Gastroesophageal sphincter (tissue), 4 donors: ENCODE measurements around the gene KAZN. TPM values are rescaled to one million over a fixed set of nuclear protein-coding genes. Genes with fewer than 3 reads are reported as not detected.

ENCODE experiments used
- ATAC-seq: fragments of 150-250 bp; one replicate; pipeline ENCODE4 v1.9.1; 2016; ENCODE audit warnings: mild to moderate bottlenecking, moderate library complexity
- H3K27ac ChIP-seq, 4 donors: fragments of 200-600 bp; sonication (generic) in 3 of 4; 1 replicate in 3 of 4; 2 replicates in 1 of 4; pipeline ENCODE4 v1.5.1; 2016 to 2019
- H3K27me3 ChIP-seq: fragments of 200-600 bp; sonication (generic); one replicate; pipeline ENCODE4 v1.5.1; 2019
- H3K36me3 ChIP-seq, 2 donors: fragments of 200-600 bp; sonication (generic); one replicate each; pipeline ENCODE4 v1.5.1; 2019; ENCODE audit warnings: control low read depth in 1 of 2
- H3K4me1 ChIP-seq, 3 donors: fragments of 200-600 bp; sonication (generic); 1 replicate in 2 of 3; 2 replicates in 1 of 3; pipeline ENCODE4 v1.5.1; 2016 to 2019; ENCODE audit warnings: control low read depth in 2 of 3
- H3K4me3 ChIP-seq, 2 donors: fragments of 200-600 bp; sonication (generic); one replicate each; pipeline ENCODE4 v1.5.1; 2019; ENCODE audit warnings: mild to moderate bottlenecking in 1 of 2, moderate library complexity in 1 of 2
- H3K9me3 ChIP-seq, 3 donors: fragments of 200-600 bp; sonication (generic); one replicate each; pipeline ENCODE4 v1.5.1; 2017 to 2019; ENCODE audit warnings: control low read depth in 2 of 3
- CTCF ChIP-seq, 4 experiments: fragments of 200-600 bp in 2 of 4; fragments of 450-650 bp in 2 of 4; sonication (generic) in 1 of 4; IDR thresholded peaks; one replicate each; pipeline ENCODE4 v1.5.1; 2017 to 2019; ENCODE audit warnings: antibody characterized with exemption in 4 of 4, mild to moderate bottlenecking in 2 of 4, moderate library complexity in 2 of 4
- EP300 ChIP-seq: sonication (generic); formaldehyde crosslinking; IDR thresholded peaks from one replicate; pipeline ENCODE4 v1.6.1; 2017; ENCODE audit warnings: antibody characterized with exemption, mild to moderate bottlenecking
- POLR2A ChIP-seq, 2 donors: fragments of 450-650 bp; IDR thresholded peaks; one replicate each; pipeline ENCODE4 v1.6.1; 2017; ENCODE audit warnings: antibody characterized with exemption in 2 of 2, mild to moderate bottlenecking in 2 of 2, moderate library complexity in 1 of 2
- POLR2AphosphoS5 ChIP-seq: sonication (generic); formaldehyde crosslinking; IDR thresholded peaks from one replicate; pipeline ENCODE4 v1.6.1; 2017; ENCODE audit warnings: antibody characterized with exemption
- WGBS, 2 donors: methylation state at CpG; one replicate each; pipeline ENCODE4 v1.1.5; 2018; ENCODE audit warnings: low coverage in 1 of 2; 5-methylcytosine and 5-hydroxymethylcytosine counted together
- total RNA-seq, 4 donors: library from RNA; depleted of rRNA; stranded (reverse); fragments of >200 nt; gene quantifications; one replicate each; pipeline ENCODE4 v1.1.0, GENCODE V29; 2016

The KAZN gene
- total RNA-seq, 4 donors from 2014 or later = 6.5 to 16.6 (median 11.5) TPM

GRCh38 chr1:14599183-14599791, 802 bp downstream of the KAZN start:
- H3K27me3 ChIP-seq = peaks cover 67% of the 10 kb centered on the region
- peak; percentile 15 for ATAC-seq
- no peaks in the 10 kb centered on the region for H3K9me3 ChIP-seq
- peaks cover 0 to 36% (median 11%) of the 10 kb centered on the region in 3 donors for H3K4me1 ChIP-seq
- H3K27ac ChIP-seq = peak overlapping the region in 2 of 4 donors; percentile 19 to 43
- no peak for TF ChIP-seq POLR2A (IDR thresholded peaks at IDR 0.05)
- TF ChIP-seq EP300 = no peak
- no peak for TF ChIP-seq POLR2AphosphoS5
- TF ChIP-seq CTCF (IDR thresholded peaks at IDR 0.05) = no peak
- no peaks in the 10 kb centered on the region for H3K36me3 ChIP-seq
- WGBS, 2 donors = 0% methylated on average over 1 to 2 of the region's 43 CpGs
- H3K4me3 ChIP-seq = peak overlapping the region; percentile 16 to 56

- H3K4me3 ChIP-seq = peak overlapping the region; percentile 16 to 56
- no peaks in the 10 kb centered on the region for H3K9me3 ChIP-seq
- peaks cover 0 to 36% (median 11%) of the 10 kb centered on the region in 3 donors for H3K4me1 ChIP-seq
- H3K27ac ChIP-seq = no peak overlapping the region
- TF ChIP-seq POLR2A (IDR thresholded peaks at IDR 0.05) = no peak
- no peak for TF ChIP-seq POLR2AphosphoS5
- no peak for TF ChIP-seq CTCF (IDR thresholded peaks at IDR 0.05)
- no peak for TF ChIP-seq EP300
- H3K27me3 ChIP-seq = peaks cover 72% of the 10 kb centered on the region
- H3K36me3 ChIP-seq = no peaks in the 10 kb centered on the region
- WGBS, 2 donors = 41 to 53% methylated on average over 4 to 5 of the region's 6 CpGs
- ATAC-seq = no peak
Observed at GRCh38 chr1:14599800-14600199, 1.3 kb downstream of the KAZN start.

- H3K4me3 ChIP-seq = peak overlapping the region in 1 of 2 donors; percentile 56
- no peaks in the 10 kb centered on the region for H3K36me3 ChIP-seq
- TF ChIP-seq POLR2AphosphoS5 = no peak
- no peak for TF ChIP-seq EP300
- TF ChIP-seq POLR2A (IDR thresholded peaks at IDR 0.05) = no peak
- no peak for TF ChIP-seq CTCF (IDR thresholded peaks at IDR 0.05)
- H3K9me3 ChIP-seq = no peaks in the 10 kb centered on the region
- peaks cover 0 to 36% (median 11%) of the 10 kb centered on the region in 3 donors for H3K4me1 ChIP-seq
- no peak overlapping the region for H3K27ac ChIP-seq
- peaks cover 79% of the 10 kb centered on the region for H3K27me3 ChIP-seq
- WGBS, 2 donors = 71 to 72% methylated on average over 10 to 11 of the region's 12 CpGs
- ATAC-seq = no peak
Observed at GRCh38 chr1:14600405-14601112, 2.1 kb downstream of the KAZN start.

- ATAC-seq = peak; percentile 54
- Histone ChIP-seq H3K4me1 (peaks cover 0 to 36% (median 11%) of the 10 kb centered on the region in 3 donors), H3K4me3 (peak overlapping the region in 1 of 2 donors; percentile 1), H3K27ac (peak overlapping the region in 1 of 4 donors; percentile 12), H3K9me3 (no peaks in the 10 kb centered on the region), H3K27me3 (peaks cover 84% of the 10 kb centered on the region), H3K36me3 (no peaks in the 10 kb centered on the region)
- 17% methylated on average over 9 of the region's 9 CpGs for WGBS, 2 donors
- TF ChIP-seq CTCF (IDR thresholded peaks at IDR 0.05) = no peak
- TF ChIP-seq POLR2AphosphoS5 = peak; percentile 55
Observed at GRCh38 chr1:14602136-14602535, 3.7 kb downstream of the KAZN start.

GRCh38 chr1:14603645-14604044, 5.2 kb downstream of the KAZN start:
- H3K9me3 ChIP-seq = no peaks in the 10 kb centered on the region
- TF ChIP-seq EP300 (no peak), CTCF (IDR thresholded peaks at IDR 0.05) (no peak), POLR2AphosphoS5 (no peak)
- H3K27ac ChIP-seq = no peak overlapping the region
- H3K27me3 ChIP-seq = peaks cover 78% of the 10 kb centered on the region
- ATAC-seq = no peak
- H3K36me3 ChIP-seq = no peaks in the 10 kb centered on the region
- 89 to 100% methylated on average over 1 to 2 of the region's 2 CpGs for WGBS, 2 donors
- H3K4me1 ChIP-seq = peaks cover 0 to 24% (median 4%) of the 10 kb centered on the region in 3 donors
- no peak overlapping the region for H3K4me3 ChIP-seq
